ENCODE results near the gene ACOX3.

DNA sequence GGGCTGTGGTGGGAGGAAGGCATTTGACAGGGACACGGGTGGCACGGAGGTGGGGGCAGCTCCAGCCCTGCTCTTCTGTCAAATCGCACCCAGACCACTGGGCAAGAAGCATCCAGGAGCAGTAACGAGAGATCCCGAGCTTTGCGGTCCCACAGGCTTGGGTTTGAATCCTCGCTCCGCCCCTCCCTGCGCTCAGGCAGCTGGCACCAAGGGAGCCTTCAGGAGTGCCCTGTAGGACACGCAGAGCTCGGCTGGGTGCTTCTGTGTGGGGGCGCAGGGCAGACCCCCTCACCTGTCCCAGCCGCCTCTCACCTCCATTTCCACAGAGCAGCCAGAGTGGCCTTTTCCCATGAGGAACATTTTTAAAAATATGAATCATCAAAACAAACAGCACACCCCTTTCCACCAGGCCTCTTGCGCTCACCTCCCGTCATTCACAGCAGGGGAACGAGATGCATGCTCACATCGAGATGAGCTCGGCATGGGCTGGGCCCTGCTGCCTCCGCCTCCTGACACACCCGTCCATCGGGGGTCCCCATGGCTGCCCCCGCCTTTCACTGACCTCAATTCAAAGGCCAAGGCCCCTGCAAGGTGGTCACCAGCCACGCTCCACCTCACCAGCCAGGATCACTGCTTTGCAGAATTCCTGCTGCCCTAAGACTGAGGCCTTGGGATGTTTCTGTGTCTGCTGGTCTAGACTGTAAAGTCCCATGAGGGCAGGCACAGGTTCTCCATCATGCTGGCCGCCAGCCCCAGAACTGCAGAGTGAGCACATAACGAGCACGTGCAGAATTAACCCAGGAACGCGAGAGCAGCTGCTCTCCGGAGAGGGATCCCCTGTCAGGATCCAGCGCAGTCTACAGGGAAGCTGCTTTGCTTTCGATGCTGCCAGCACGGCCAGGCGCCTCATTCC, 52.7 kb downstream of the ACOX3 start:
- TF ChIP-seq, protein P1, sequence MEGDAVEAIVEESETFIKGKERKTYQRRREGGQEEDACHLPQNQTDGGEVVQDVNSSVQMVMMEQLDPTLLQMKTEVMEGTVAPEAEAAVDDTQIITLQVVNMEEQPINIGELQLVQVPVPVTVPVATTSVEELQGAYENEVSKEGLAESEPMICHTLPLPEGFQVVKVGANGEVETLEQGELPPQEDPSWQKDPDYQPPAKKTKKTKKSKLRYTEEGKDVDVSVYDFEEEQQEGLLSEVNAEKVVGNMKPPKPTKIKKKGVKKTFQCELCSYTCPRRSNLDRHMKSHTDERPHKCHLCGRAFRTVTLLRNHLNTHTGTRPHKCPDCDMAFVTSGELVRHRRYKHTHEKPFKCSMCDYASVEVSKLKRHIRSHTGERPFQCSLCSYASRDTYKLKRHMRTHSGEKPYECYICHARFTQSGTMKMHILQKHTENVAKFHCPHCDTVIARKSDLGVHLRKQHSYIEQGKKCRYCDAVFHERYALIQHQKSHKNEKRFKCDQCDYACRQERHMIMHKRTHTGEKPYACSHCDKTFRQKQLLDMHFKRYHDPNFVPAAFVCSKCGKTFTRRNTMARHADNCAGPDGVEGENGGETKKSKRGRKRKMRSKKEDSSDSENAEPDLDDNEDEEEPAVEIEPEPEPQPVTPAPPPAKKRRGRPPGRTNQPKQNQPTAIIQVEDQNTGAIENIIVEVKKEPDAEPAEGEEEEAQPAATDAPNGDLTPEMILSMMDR (IDR thresholded peaks at IDR 0.05) = no peak
- TF ChIP-seq POLR2A (IDR thresholded peaks at IDR 0.05) = no peak
- no peak for TF ChIP-seq EP300 (IDR thresholded peaks at IDR 0.05)
